ENCODE data around the gene CFAP251. TPM values are rescaled to one million over a fixed set of nuclear protein-coding genes. Genes with fewer than 3 reads are reported as not detected.

Gene CFAP251
- total RNA-seq, 1 donor from 2014 or later = 16.5 TPM

DNA sequence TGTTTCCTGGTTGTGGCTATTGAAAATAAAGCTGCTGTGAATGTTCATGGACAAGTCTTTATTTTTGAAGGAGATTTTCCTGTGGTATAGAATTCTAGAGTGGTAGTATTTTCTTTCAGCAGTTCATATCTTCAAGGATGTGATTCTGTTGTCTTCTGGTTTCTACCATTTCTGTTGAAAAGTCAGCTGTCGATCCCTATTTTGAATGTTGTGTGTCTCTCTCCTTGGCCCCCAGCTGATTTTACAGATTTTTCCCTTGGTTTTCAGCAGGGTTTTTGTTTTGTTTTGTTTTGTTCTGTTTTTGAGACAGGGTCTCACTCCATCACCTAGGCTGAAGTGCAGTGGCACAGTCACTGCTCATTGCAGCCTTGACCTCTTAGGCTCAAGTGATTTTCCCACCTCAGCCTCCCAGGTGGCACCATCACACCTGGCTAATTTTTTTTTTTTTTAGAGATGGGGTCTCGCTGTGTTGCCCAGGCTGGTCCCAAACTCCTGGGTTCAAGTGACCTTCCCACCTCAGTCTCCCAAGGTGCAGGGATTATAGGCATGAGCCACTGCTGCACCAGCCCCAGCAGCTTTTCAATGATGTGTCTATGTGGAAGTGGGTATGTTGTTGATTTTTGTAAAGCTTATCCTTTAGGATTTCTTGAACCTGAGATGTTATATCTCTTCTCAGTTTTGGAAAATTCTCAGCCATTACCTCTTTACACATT is 28.1 kb downstream of the CFAP251 start:
- no peak for DNase-seq (ENCODE audit: low read depth)

DNA sequence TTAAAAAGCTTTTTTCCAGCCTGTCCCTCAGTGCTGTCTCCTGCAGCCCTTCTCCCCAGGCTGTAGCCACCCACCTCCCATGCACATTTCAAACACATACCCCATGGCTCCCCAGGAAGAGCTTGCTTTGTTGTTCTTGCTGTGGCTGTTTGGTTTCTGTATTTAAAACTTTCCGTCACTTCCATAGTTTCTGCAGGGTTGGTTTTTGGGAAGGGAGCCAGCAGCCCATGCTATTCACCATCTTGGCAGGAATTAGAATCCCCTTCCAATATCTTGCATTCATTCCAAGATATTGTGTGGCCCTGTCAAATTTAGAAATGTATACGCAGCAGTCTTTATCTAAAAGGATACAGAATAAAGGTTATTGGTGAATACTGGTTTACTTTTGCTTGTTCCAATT is 29.6 kb downstream of the CFAP251 start:
- no peak for DNase-seq (ENCODE audit: low read depth)

DNA sequence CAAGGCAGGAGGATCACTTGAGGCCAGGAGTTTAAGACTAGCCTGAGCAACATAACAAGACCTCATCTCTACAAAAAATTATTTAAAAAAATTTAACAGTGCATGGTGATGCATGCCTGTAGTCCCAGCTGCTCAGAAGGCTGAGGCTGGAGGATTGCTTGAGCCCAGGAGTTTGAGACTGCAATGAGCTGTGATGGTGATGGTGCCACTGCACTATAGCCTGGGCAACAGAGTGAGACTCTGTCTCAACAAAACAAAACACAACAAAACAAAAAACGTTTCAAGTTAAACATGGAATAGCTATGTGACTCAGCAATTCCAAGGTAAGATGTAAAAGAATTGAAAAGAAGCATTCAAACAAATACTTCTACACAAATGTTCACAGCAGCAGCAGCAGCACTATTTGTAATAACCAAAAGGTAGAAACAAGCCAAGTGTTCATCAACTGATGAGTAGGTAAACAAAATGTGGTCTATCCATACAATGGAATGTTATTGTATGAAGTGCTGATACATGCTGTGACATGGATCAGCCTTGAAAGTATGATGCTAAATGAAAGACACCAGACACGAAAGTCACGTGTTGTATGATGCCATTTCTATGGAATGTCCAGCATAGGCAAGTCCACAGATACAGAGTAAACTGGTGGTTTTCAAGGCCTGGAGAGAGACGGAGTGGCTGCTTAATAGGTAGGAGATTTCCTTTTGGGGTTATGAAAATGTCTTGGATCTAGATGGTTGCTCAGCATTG is 31.4 kb downstream of the CFAP251 start:
- peak; percentile 33 for DNase-seq (ENCODE audit: low read depth)

DNA sequence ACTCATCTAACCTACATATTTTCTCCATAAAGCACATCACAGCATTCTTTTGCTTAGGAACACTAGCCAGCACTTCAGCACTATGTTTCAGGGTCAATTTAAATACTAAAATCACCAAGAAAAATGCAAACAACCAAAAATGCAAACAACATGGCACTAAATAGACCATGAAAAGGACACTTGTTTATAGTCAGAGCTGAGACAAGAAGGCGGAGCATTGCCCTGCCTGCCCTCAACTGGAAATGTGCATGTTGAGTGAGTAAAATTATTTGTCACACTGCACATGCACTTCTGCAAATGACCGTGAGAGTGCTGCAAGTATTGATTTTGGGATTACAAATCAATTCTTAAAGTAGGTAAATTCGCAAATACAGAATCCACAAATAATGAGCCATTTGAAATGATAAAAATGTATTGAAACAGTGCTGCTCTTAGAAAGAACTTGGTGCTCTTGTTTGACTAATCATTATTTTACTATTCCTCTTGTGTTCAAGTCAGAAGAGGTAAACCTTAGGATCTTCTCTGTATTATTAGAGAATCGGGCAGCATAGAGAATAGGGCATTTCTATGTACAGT is 34.8 kb downstream of the CFAP251 start:
- DNase-seq (ENCODE audit: low read depth) = no peak

DNA sequence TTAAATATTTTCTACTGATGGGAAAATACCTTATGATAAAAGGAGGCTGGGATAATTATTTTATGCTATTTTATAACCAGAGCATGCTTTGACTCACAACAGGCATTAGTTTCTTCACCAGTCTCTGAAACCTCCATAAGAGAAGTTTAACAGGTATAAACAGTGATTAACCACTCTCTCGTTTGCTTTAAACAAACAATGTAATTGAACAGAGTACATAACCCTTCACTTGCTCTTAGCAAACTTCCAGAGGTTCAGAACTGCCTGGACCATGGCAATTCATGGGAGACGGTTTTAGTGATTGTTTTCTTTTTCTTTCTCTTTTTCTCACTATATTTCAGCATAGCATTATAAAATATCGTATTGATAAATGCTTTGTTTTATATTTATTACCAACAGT is 35.3 kb downstream of the CFAP251 start:
- no peak for DNase-seq (ENCODE audit: low read depth)

DNA sequence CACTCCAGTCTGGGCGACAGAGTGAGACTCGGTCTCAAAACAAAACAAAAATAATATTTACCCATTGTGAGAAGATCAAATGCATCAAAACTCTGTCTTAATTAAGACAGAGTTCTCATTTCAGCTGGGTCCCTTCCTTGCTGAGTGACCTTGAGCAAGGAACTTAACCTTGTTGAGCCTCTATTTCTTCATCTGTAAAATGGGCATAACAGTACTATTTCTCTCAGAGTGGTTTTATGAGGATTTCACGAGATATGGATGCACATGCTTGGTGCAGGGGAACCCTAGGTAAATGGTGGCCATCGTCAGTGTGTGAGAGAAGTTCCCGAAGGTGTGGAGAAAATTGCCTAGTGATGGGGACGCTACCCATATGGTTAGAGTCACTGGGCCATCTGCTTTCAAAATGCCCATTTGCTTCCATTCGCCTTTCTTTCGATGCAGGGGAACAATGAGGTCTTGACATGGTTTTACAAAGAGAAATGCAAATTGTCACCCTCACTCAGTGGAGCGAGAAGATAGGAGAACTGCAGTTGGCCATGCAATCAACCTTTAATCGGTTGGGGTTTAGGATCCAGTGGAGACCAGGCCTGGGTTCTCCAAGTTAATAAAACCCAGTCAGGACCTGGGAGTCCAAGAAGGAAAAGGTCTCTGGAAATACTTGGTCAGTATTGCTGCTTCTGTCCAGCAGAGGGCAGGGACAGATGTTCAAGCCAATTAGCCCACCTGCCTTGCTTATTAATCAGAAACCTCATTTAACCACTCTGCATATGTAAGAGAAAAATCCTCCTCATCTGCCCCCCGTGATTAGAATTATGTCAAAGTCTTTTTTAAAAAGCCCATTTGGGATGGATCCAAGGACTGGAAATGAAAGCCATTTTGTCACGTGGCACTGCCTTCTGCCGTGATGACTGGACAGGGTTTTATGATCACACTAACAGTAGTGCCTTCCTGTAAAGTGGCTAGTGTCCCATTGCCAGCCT is 37.2 kb downstream of the CFAP251 start:
- DNase-seq (ENCODE audit: low read depth) = peak; percentile 52

DNA sequence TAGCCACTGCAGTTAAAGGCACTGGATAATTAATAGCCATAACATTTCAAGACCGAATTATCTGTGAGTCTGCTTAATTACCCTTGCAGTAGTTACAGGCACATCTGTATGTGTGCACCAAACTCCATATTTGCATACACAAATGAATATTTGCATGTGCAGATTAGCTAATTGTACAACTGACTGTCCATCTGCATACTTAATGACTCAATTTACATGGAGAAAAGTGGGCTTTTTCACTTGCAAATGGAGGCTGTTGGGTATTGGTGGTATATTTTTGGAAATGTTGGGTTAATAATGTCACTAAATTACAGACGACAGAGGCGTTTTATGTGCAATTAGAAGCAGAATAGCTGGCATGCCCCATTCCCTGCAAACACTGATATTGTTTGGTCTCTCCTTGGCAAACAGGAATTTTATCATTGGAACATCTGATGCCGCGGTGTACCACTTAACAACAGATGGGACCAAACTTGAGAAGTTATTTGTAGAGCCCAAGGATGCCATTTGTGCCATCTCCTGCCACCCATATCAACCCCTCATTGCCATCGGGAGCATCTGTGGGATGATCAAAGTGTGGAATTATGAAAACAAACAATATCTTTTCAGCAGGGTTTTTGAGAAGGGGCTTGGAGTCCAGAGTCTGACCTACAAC is 39.6 kb downstream of the CFAP251 start:
- DNase-seq (ENCODE audit: low read depth) = no peak

DNA sequence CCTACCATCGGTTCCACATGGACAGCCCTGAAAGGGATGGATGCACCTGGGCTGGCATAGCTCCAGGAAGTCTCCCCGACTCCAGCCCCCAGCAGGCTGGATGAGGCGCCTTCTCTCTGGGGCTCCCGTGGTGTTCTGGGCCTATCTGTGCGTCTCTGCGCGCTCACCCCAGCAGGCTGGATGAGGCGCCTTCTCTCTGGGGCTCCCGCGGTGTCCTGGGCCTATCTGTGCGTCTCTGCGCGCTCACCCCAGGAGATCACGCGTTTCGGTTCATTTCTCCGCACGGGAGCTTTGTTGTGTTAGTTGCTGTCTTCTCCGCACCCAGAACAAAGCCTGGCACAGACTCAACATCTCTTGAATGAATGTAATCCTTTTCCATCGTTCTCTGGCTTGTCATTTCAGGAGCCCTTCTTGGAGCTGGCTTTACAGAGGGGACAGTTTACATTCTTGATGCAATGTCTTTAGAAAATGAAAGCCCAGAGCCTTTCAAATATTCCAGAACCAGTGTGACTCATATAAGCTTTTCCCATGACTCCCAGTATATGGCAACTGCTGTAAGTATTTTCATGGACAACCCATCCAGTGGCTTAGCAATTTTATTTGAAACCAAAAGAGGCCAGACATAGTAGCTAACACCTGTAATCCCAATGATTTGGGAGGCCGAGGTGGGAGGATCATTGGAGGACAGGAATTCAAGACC is 40.3 kb downstream of the CFAP251 start:
- DNase-seq (ENCODE audit: low read depth) = peak; percentile 15

DNA sequence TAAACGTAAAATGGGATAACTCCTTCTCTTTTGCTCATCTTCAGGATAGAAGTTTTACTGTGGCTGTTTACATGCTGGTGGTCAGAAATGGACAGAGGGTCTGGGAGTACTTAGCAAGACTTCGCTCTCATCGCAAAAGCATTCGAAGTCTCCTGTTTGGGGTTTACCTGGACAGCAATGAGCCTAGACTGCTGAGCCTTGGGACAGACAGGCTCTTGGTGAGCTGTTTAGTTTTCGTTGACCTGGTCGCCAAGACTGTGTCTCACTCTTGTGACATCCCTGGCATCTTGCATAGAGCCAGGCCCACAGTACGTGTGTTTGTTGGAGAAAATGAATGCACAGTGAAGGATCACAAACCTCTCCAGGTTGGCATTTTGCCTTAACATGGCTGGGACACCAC is 42.1 kb downstream of the CFAP251 start:
- no peak for DNase-seq (ENCODE audit: low read depth)

DNA sequence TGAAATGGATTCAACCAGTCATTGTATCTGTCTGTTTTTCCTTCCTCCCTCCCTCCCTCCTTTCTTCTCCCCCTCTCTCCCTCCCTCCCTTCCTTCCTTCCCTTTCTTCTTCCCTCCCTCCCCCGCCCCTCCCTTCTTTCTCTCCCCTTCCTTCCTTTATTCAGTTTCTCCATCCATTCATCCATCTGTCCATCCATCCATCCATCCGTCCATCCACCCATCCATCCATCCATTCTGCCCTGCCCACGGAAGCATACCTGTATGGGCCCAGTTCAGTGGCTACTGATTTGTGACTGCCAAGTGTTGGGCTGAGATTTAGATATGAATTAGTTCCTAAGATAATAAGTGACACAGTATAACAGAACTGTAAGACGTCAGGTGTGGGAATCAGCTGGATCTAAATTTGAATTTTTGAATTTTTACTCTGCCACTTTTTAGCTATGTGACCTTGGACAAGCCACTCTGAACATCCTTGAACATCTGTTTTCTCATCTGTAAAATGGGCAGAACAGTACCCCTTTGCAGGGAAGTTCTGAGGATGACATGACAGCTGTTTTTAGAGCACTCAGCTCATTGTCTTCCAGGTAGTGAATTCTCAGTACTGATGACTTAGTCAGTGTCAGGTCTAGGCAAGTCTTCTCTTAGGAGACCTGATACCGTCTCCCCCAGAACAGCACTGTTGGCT is 42.9 kb downstream of the CFAP251 start:
- no peak for DNase-seq (ENCODE audit: low read depth)

DNA sequence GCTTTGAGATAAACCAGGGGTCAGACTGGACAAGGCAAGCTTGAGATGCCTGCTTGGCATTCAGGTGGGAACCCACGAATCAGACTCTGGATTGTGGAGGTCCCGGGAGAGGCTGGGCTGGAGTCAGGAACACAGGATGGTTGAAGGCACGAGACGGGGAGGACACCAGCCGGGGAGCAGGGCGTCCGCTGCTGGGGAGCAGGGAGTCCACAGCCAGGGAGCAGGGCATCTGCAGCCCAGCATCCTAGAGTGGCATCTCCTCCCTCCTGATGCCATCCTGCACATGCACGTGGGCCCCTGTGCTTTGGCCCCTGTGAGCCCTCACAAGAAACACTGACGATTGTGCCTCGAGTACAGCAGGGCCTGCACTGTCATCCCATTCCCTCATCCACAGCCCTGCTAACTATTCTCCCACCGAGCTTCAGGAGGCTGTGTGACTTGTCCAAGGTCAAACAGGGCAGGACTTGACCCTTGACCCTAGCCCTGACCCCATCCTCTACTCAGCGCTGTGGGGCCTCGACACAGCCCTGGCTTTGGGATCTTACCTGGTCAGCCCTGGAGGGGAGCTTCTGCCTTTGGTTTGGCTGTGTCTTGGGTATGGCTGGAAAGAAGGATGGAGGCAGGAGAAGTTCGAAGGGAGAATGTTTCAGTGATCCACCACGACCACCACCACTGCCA is 45.1 kb downstream of the CFAP251 start:
- no peak for DNase-seq (ENCODE audit: low read depth)

DNA sequence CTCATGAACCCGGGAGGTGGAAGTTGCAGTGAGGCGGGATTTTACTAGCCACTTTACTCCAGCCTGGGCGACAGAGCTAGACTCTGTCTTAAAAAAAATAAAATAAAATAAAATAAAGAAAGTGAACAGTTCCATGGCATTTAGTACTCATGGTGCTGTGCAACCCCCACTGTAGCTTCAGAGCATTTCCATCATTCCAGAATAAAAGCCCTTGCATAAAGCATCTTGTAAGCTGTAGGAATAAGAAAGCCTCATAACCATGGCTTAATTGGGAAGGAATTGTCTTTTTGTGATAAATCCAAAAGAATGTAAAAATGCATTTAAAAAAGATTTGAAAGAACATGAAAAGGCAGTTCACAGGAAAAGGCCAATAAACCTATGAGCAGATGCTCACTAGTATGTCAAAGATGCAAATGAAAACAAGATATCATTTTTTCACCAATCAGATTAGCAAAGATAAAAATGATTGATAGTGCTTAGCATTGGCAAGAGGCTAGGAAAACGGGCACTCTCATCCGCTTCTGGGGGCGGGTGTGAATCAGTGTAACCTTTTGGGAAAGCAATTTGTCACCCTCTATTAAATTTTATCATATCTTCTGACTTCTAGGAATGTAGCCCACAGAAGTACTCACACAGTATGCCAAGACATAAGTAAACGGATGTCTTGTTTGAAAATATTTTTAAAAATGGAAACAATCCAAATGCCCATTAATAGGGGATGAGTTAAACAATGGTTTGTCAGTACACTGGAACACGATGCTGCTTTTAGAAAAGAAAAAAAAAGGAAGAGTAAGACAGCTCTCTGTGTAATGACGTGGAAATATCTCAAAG is 46.6 kb downstream of the CFAP251 start:
- DNase-seq (ENCODE audit: low read depth) = peak; percentile 19

DNA sequence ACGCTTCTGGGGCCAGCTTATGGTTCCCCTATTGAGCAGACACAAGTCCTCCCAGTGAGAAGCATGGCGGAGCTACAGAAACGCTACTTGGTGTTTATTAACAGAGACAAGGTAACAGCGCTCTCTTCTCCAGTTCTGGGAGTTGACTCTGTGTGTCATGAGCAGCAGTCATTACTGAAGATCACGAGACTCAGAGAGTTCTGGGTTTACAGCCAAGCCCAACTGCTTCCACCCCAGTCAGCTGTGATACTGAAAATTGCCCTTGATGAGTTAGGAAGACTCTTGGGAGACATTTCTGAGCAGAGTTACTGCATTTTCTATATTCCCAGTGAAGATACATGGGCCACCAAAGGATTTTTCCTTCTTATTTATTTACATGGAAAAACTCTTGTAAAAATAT is 48.6 kb downstream of the CFAP251 start:
- DNase-seq (ENCODE audit: low read depth) = no peak

DNA sequence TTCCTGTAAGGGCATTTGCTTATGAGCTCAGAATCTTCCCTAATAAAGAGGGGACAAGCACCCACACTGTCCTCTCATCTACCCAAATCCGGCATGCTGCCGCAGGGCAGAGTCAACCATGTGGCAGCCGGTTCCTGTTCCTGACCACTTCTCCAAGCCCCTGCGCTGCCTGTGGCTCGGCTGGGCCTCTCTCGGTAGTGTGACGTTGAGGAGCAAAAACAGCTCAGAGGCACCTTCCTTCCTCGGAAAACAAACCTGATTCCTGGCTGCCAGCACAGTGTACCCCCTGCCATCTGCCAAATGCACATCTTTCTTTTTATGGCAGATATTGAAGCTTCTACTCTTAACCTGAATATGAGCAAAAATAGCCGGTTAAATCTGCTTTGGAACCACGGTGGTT is 50.5 kb downstream of the CFAP251 start:
- no peak for DNase-seq (ENCODE audit: low read depth)

DNA sequence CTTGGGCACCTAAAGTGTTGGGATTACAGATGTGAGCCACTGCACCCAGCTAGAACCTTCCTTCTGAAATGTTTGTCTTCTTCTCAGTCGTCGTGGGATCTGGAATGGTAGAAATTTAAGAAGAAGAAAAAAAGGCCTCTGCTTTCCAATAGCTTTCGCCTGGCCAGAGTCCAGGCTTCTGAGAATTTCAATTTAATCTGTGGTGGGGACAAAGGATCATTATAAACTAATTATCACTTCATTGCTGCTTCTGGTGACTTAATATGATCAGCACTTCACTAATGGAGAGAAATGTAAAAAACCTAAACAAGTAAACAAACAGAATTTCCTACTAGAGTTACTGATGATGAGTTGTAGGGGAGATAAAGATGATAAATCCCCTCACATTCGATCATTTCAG is 51.3 kb downstream of the CFAP251 start:
- DNase-seq (ENCODE audit: low read depth) = no peak

DNA sequence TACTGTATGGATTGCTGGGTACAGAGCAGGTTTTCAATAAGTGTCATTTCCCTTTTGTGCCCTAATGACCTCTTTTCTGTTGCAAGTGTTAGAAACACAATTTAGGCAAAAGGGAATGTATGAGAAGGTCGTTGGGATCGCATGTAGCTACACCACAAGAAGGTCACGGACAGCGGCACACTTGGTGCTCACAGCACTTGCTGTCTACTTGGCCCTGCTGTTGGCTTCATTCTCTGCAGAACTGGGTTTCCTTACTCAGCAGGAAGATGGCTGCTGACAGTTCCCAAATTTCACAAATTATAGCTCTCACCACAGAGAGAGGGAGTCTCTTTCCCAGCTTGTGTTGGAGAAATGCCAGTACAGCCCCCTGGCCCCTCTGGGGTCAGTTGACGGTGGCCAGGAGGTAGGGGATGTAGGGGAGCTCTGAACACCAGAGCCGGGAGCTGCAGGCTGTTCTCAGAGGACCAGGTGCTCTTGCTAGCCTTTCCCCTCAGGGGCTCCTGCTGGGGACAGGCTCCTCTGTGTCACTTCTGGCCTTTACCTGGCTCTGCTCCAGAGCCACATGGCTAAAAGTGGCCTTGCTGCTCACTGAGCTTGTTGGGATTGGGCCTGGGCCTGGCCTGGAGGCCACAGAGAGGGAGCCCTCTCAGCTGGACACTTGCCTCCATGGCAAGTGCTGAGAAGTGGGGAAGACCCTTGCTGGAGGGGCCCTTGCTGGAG is 52.3 kb downstream of the CFAP251 start:
- DNase-seq (ENCODE audit: low read depth) = no peak

DNA sequence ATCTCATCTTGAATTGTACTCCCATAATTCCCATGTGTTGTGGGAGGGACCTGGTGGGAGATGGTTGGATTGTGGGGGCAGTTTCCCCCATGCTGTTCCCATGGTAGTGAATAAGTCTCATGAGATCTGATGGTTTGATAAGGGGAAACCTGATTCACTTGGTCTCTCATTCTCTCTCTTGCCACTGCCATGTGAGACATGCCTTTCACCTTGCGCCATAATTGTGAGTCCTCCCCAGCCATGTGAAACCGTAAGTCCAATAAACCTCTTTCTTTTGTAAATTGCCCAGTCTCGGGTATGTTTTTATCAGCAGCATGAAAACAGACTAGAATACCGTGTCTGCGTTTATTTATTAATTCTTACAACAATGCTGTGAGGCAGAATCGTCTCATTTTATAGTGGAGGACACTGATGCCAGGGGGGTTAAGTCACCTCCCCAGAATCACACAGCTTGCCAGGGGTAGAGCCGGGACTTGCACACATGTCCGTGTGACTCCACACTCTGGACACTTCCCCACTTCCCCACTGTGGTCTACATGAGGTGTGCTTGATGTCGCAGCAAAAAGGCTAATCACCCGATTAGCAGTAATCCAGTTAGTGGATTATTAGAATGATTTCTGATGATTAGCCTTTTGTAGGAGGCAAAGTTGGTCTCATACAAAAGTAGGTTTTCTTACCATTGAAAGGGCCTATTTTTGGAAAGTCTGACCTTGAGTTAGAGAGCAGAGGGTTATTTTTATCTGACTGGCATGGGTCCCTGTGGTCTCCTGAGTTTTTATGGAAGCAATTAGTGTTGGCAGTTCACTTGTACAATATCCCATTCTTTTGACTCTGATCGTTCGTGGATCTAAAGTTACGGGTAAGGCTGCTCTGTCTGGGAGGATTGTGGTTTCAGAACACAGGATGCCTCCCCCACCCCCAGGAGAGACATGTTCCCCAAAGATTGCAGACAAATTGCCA is 55.9 kb downstream of the CFAP251 start:
- no peak for DNase-seq (ENCODE audit: low read depth)

All from renal cortical epithelial cell (primary cell).